PFSK-1 (cell line): ENCODE results near the gene PRKAB2.

Experiments
- FOXP2 ChIP-seq: optimal IDR thresholded peaks from 2 replicates; pipeline ENCODE3; 2011; ENCODE audit warnings: borderline replicate concordance, control low read depth, inconsistent platforms; ENCODE audit not compliant: insufficient read depth; ENCODE audit errors: extremely low read length, extremely low read depth
- POLR2AphosphoS5 ChIP-seq: IDR thresholded peaks from 2 replicates; pipeline ENCODE4 v1.6.1; 2012; ENCODE audit warnings: low read depth, mild to moderate bottlenecking, control low read depth, low read length, moderate library complexity
- SIN3A ChIP-seq: IDR thresholded peaks from 2 replicates; pipeline ENCODE4 v1.6.1; 2012; ENCODE audit warnings: mild to moderate bottlenecking, low read length, moderate library complexity, borderline replicate concordance; ENCODE audit not compliant: insufficient read depth
- TAF1 ChIP-seq: IDR thresholded peaks from 2 replicates; pipeline ENCODE4 v1.6.1; 2012; ENCODE audit warnings: low read length, control low read depth, borderline replicate concordance; ENCODE audit not compliant: insufficient read depth
- TF ChIP-seq, protein P1 (sequence below), 2 experiments: IDR thresholded peaks; 2 replicates each; pipeline versions ENCODE4 v1.6.1 to v1.8.0; 2011 to 2012; ENCODE audit warnings: low read depth in 2 of 2, low read length in 2 of 2, control low read depth in 1 of 2, inconsistent platforms in 1 of 2, mild to moderate bottlenecking in 1 of 2, moderate library complexity in 1 of 2; ENCODE audit not compliant: insufficient read depth in 1 of 2

DNA sequence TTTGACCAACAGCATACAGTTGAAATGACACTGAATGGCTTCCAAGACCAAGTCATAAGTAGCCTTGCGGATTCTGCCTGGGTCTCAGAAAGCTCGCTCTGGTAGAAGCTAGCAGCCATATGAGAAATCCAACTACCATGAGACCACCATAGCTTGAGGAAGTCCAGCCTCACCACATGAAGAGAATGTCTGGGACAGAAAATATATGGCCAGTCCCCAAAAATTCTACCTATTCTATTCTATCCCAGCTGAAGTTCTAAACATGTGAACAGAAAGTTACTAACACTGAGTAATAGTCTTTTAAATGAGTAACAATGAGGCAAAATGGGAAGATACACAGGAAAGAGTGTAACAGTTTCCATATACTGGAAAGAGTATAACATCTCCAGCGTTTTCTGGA, 43.9 kb upstream of the PRKAB2 start:
- TF ChIP-seq TAF1 (no peak), POLR2AphosphoS5 (no peak), SIN3A (no peak), FOXP2 (no peak)
- TF ChIP-seq, protein P1, sequence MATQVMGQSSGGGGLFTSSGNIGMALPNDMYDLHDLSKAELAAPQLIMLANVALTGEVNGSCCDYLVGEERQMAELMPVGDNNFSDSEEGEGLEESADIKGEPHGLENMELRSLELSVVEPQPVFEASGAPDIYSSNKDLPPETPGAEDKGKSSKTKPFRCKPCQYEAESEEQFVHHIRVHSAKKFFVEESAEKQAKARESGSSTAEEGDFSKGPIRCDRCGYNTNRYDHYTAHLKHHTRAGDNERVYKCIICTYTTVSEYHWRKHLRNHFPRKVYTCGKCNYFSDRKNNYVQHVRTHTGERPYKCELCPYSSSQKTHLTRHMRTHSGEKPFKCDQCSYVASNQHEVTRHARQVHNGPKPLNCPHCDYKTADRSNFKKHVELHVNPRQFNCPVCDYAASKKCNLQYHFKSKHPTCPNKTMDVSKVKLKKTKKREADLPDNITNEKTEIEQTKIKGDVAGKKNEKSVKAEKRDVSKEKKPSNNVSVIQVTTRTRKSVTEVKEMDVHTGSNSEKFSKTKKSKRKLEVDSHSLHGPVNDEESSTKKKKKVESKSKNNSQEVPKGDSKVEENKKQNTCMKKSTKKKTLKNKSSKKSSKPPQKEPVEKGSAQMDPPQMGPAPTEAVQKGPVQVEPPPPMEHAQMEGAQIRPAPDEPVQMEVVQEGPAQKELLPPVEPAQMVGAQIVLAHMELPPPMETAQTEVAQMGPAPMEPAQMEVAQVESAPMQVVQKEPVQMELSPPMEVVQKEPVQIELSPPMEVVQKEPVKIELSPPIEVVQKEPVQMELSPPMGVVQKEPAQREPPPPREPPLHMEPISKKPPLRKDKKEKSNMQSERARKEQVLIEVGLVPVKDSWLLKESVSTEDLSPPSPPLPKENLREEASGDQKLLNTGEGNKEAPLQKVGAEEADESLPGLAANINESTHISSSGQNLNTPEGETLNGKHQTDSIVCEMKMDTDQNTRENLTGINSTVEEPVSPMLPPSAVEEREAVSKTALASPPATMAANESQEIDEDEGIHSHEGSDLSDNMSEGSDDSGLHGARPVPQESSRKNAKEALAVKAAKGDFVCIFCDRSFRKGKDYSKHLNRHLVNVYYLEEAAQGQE (IDR thresholded peaks at IDR 0.05; ENCODE audit: insufficient read depth in 1 of 2, low read depth in 2 of 2, low read length in 2 of 2) = no peak
